Measurements from ENCODE around the gene HASPIN. TPM values are rescaled to one million over a fixed set of nuclear protein-coding genes. Genes with fewer than 3 reads are reported as not detected.

HASPIN gene
- 12.3 TPM for polyA plus RNA-seq (2013, experiment 1 of 2)
- polyA plus RNA-seq (2013, experiment 2 of 2), result 12.4 TPM

DNA sequence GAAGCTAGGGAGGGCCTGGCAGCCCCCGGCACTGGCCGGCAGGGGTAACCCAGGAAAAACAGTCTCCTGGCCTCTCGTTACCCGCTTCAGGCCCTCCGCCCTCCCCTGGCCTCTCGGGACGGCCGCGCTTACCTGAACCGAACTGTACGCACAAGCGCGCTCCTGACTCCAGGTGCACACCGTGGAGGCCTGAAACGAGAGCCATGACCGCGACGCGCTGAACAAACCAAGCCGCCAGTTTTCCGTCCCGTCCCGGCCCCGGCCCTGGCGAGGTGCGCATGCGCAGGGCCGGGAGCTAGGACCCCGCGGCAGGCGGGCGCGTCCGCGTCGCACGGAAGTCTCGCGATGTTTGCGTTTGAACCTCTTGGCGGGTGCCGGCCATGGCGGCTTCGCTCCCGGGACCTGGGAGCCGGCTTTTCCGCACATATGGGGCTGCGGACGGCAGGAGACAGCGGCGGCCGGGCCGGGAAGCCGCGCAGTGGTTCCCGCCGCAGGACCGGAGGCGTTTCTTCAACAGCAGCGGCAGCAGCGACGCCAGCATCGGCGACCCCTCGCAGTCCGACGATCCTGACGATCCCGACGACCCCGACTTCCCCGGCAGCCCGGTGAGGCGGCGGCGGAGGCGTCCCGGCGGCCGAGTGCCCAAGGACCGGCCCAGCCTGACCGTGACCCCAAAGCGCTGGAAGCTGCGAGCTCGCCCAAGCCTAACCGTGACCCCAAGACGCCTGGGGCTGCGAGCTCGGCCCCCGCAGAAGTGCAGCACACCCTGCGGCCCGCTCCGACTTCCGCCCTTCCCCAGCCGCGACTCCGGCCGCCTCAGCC is at the start of gene HASPIN:
Gene HASPIN, plus strand, starts transcription at position 348 of the 822 bp plus-strand sequence. Its CDS starts 33 bp downstream, at position 381.
- Histone ChIP-seq H2BK12ac (ENCODE audit: low read length) (no peak within 1 kb of the TSS), H3K36me3 (replicated peaks in 1 of 2; ENCODE audit: control insufficient read depth in 2 of 2, insufficient read depth in 2 of 2, low read length in 2 of 2) (peaks cover 18 to 58% of the 10 kb centered on the region in 2 donors), H2BK5ac (ENCODE audit: low read length) (peak within 1 kb of the TSS; percentile 2), H3K18ac (ENCODE audit: low read length) (peak within 1 kb of the TSS; percentile 97), H3K27ac (replicated peaks; ENCODE audit: low read length) (no peak within 1 kb of the TSS), H4K91ac (ENCODE audit: low read depth, low read length, poor library complexity) (no peak within 1 kb of the TSS), H3K4me2 (ENCODE audit: insufficient read depth, low read length, poor library complexity, severe bottlenecking) (peak within 1 kb of the TSS; percentile 75), H3K4me3 (ENCODE audit: low read length in 2 of 2) (peak within 1 kb of the TSS; percentile 95 to 97), H2BK120ac (ENCODE audit: low read depth, low read length) (peak within 1 kb of the TSS; percentile 16), H3K9ac (ENCODE audit: low read depth, low read length, poor library complexity) (peak within 1 kb of the TSS; percentile 99), H2AK5ac (ENCODE audit: low read depth, low read length) (peak within 1 kb of the TSS; percentile 68), H3K4ac (ENCODE audit: low read length) (no peak within 1 kb of the TSS), H3K9me3 (replicated peaks in 1 of 2; ENCODE audit: control insufficient read depth in 2 of 2, insufficient read depth in 1 of 2, low read depth in 1 of 2, low read length in 2 of 2) (no peaks in the 10 kb centered on the region), H2AFZ (ENCODE audit: low read length) (peak within 1 kb of the TSS; percentile 95), H3K4me1 (ENCODE audit: control insufficient read depth in 2 of 2, insufficient read depth in 1 of 2, low read depth in 1 of 2, low read length in 2 of 2) (peaks cover 9 to 17% of the 10 kb centered on the region in 2 donors), H2BK15ac (ENCODE audit: low read length) (peak within 1 kb of the TSS; percentile 27), H3K23ac (ENCODE audit: low read depth, low read length, poor library complexity) (peak within 1 kb of the TSS; percentile 38), H3K27me3 (ENCODE audit: control insufficient read depth in 3 of 3, insufficient read depth in 3 of 3, low read depth in 1 of 3, low read length in 3 of 3) (no peaks in the 10 kb centered on the region), H3K79me1 (ENCODE audit: low read depth, low read length) (peaks cover 7% of the 10 kb centered on the region), H3K14ac (ENCODE audit: low read length) (peak within 1 kb of the TSS; percentile 42), H4K8ac (ENCODE audit: low read depth, low read length) (no peak within 1 kb of the TSS)
- WGBS, 2 donors (ENCODE audit: extremely low coverage in 2 of 2, insufficient read length in 2 of 2, insufficient replicate concordance in 1 of 2), result no CpG with 5 or more reads among the region's 98 CpGs
- peak; percentile 96 for DNase-seq (ENCODE audit: low spot score)

DNA sequence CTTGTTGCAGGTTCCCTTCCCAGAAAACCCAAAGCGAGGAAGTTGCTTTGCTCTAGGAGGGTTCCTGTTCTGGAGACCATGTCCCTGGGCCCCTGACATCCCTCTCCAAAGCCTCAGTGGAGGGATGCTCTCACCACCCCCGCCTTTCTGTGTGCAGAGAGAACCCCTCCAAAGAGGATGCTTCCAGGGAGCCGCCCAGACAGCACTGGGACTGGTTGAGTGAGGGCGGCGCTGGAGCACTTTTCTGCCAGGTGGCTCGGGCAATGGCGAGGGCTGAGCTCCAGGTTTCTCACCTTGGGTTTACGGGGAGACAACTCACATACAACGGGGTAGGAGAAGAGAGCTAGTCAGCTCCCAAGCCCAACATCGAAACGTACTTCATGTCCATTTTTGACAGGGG is 47.8 kb upstream of the HASPIN start:
- Histone ChIP-seq H3K36me3 (replicated peaks in 1 of 2; ENCODE audit: control insufficient read depth in 2 of 2, insufficient read depth in 2 of 2, low read length in 2 of 2) (peaks cover 2 to 8% of the 10 kb centered on the region in 2 donors), H3K23ac (ENCODE audit: low read depth, low read length, poor library complexity) (no peak overlapping the region), H3K4me1 (ENCODE audit: control insufficient read depth in 2 of 2, insufficient read depth in 1 of 2, low read depth in 1 of 2, low read length in 2 of 2) (peaks cover 6 to 8% of the 10 kb centered on the region in 2 donors), H3K18ac (ENCODE audit: low read length) (no peak overlapping the region), H3K27me3 (ENCODE audit: control insufficient read depth in 3 of 3, insufficient read depth in 3 of 3, low read depth in 1 of 3, low read length in 3 of 3) (peaks cover 0 to 20% (median 0%) of the 10 kb centered on the region in 3 experiments), H4K91ac (ENCODE audit: low read depth, low read length, poor library complexity) (no peak overlapping the region), H3K27ac (replicated peaks; ENCODE audit: low read length) (no peak overlapping the region), H3K14ac (ENCODE audit: low read length) (no peak overlapping the region), H2BK12ac (ENCODE audit: low read length) (no peak overlapping the region), H2AK5ac (ENCODE audit: low read depth, low read length) (no peak overlapping the region), H3K4me2 (ENCODE audit: insufficient read depth, low read length, poor library complexity, severe bottlenecking) (no peak overlapping the region), H4K8ac (ENCODE audit: low read depth, low read length) (no peak overlapping the region), H3K4me3 (ENCODE audit: low read length in 2 of 2) (no peak overlapping the region), H3K79me1 (ENCODE audit: low read depth, low read length) (no peaks in the 10 kb centered on the region), H3K9ac (ENCODE audit: low read depth, low read length, poor library complexity) (no peak overlapping the region), H2BK120ac (ENCODE audit: low read depth, low read length) (no peak overlapping the region), H2BK15ac (ENCODE audit: low read length) (no peak overlapping the region), H2BK5ac (ENCODE audit: low read length) (no peak overlapping the region), H2AFZ (ENCODE audit: low read length) (no peak overlapping the region), H3K4ac (ENCODE audit: low read length) (no peak overlapping the region), H3K9me3 (replicated peaks in 1 of 2; ENCODE audit: control insufficient read depth in 2 of 2, insufficient read depth in 1 of 2, low read depth in 1 of 2, low read length in 2 of 2) (no peaks in the 10 kb centered on the region)
- no CpG with 5 or more reads among the region's 11 CpGs for WGBS, 2 donors (ENCODE audit: extremely low coverage in 2 of 2, insufficient read length in 2 of 2, insufficient replicate concordance in 1 of 2)
- no peak for DNase-seq (ENCODE audit: low spot score)

DNA sequence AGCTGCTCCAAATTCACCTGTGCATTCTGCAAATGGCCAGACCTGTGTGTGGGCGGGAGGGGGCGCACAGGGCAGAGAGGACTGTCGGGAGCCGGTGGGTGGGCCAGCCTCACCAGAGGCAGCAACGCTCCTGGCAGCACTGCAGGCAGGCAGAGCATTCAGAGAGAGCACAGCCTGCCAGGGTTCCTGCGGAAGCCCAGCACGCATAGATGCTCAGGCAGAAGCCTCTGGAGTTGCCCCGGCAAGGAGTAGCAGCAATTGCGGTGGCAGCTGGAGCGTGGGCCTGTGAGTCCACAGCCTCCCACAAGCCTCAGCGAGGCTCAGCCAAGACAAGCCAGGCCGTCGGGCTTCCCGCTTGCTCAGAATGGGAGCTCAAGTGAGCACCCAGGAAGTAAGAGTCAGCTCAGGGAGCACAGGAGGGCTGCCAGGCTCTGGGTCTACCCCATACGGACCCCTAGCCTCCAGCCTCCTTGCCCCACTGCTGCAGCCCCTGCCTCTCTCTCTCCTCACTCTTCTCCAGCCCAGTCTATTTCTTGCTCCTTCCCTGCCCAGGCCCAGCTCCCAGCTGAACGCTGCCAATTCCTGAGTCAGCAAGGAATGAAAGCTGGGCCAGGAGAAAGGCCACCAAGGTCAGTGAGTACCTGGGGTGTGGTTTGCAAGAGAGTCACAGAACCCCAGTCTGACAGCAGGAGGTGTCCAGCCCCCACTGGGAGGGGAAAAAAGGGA is 45.4 kb upstream of the HASPIN start:
- no peak overlapping the region for H2BK12ac ChIP-seq (ENCODE audit: low read length)
- no peaks in the 10 kb centered on the region for H3K9me3 ChIP-seq (replicated peaks in 1 of 2; ENCODE audit: control insufficient read depth in 2 of 2, insufficient read depth in 1 of 2, low read depth in 1 of 2, low read length in 2 of 2)
- H3K27ac ChIP-seq (replicated peaks; ENCODE audit: low read length), result no peak overlapping the region
- H3K4me2 ChIP-seq (ENCODE audit: insufficient read depth, low read length, poor library complexity, severe bottlenecking), result no peak overlapping the region
- peaks cover 0 to 25% (median 0%) of the 10 kb centered on the region in 3 experiments for H3K27me3 ChIP-seq (ENCODE audit: control insufficient read depth in 3 of 3, insufficient read depth in 3 of 3, low read depth in 1 of 3, low read length in 3 of 3)
- peaks cover 6 to 8% of the 10 kb centered on the region in 2 donors for H3K4me1 ChIP-seq (ENCODE audit: control insufficient read depth in 2 of 2, insufficient read depth in 1 of 2, low read depth in 1 of 2, low read length in 2 of 2)
- H3K9ac ChIP-seq (ENCODE audit: low read depth, low read length, poor library complexity), result no peak overlapping the region
- no peak overlapping the region for H3K4ac ChIP-seq (ENCODE audit: low read length)
- no CpG with 5 or more reads among the region's 16 CpGs for WGBS, 2 donors (ENCODE audit: extremely low coverage in 2 of 2, insufficient read length in 2 of 2, insufficient replicate concordance in 1 of 2)
- H3K18ac ChIP-seq (ENCODE audit: low read length), result no peak overlapping the region
- no peak overlapping the region for H3K14ac ChIP-seq (ENCODE audit: low read length)
- no peak overlapping the region for H4K91ac ChIP-seq (ENCODE audit: low read depth, low read length, poor library complexity)
- H3K23ac ChIP-seq (ENCODE audit: low read depth, low read length, poor library complexity), result no peak overlapping the region
- H2AFZ ChIP-seq (ENCODE audit: low read length), result peak overlapping the region; percentile 85
- no peaks in the 10 kb centered on the region for H3K79me1 ChIP-seq (ENCODE audit: low read depth, low read length)
- H2BK120ac ChIP-seq (ENCODE audit: low read depth, low read length), result no peak overlapping the region
- H2AK5ac ChIP-seq (ENCODE audit: low read depth, low read length), result peak overlapping the region; percentile 34
- no peaks in the 10 kb centered on the region for H3K36me3 ChIP-seq (replicated peaks in 1 of 2; ENCODE audit: control insufficient read depth in 2 of 2, insufficient read depth in 2 of 2, low read length in 2 of 2)
- H2BK15ac ChIP-seq (ENCODE audit: low read length), result no peak overlapping the region
- no peak overlapping the region for H2BK5ac ChIP-seq (ENCODE audit: low read length)
- H3K4me3 ChIP-seq (ENCODE audit: low read length in 2 of 2), result no peak overlapping the region
- DNase-seq (ENCODE audit: low spot score), result no peak
- no peak overlapping the region for H4K8ac ChIP-seq (ENCODE audit: low read depth, low read length)

Data from neuronal stem cell (in vitro differentiated cells).